GM10847 (cell line): ENCODE results near the gene TEX51.

ENCODE experiments used
- POLR2A ChIP-seq: IDR thresholded peaks from 2 replicates; pipeline ENCODE4 v1.6.1; 2011; ENCODE audit not compliant: insufficient read length; ENCODE audit errors: extremely low read depth

The TEX51 gene

DNA sequence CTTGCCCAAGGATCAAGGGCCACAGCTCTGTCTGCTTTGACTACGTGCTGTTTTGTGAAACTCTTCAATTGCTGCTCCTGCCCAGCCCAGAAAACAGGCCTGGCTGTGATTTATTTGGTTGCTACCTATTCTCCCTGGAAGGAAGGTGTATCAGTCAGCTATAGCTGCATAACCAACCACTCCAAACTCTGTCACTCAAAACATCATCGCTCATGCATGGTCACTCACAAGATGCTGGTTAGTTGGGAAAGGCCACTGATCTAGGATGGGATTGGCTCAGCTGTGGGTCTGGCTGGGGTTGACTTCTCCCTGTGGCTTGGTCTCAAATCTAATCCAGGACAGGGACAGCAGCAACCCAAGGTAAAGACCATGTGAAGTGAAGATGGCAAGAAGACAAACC, 14.6 kb downstream of the TEX51 start:
- TF ChIP-seq POLR2A: no peak

DNA sequence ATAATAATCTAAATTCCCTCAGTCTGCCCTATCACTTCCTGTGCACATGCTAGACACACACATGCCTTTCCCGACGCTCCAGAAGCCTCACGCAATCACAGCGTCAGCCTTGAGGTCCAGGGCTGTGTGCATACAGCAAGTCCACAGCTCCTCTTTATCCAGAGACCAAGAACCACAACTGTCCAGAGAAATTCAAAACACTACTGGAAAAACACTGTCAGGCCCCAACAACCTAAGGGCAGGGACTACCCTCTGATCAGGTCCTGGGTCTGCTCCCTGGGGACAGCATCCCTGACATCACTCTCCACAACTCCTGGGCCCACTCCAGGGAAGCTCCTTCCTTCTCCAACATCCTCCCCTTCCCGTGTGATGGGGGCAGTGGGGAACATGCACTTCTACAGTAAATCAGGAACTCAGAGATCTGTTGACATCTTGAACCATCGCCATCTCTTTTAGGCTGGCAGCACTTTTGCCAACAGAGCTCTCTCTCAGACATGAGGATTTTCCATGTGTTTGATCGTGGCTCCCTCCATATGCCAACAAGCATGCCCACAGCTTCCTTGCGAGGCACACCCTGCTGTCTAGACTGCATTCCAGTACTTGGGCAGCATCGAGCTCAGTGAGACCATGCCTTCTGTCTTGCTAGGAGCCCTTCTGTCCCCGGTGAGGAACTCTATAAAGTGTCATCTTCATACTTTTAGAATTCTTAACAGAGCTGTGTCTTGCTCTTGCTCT, 15.4 kb downstream of the TEX51 start:
- TF ChIP-seq POLR2A: no peak

DNA sequence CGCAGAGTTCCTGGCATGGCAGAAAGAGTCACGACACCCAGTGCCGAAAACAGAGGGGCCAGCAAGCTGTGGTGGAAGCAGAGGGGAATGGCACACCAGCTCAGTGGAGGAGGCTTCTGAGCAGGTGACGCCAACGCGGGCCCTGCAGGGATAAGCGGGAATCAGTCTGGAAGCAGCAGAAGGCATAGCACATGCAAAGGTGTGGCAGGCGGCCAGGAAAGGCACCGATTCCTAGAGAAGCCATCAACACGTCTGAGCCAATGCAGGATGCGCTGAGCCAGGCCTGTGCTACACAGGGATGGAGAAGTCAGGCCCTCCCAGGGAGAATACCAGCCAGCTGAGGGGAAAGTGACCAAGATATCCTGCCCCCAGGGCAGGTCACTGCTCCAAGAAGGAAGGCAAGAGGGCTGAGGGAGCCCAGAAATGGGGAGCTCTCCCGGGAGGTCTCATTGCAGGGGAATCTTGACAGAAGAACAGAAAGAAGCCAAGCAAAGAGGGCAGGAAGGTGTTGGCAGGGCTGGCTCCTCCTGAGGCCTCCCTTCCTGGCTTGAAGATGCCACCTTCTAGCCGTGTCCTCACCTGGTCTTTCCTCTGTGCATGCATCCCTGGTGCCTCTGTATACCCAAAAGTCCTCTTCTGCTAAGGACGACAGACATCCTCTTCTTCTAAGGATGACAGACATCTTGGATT, 16.3 kb downstream of the TEX51 start:
- no peak for TF ChIP-seq POLR2A

DNA sequence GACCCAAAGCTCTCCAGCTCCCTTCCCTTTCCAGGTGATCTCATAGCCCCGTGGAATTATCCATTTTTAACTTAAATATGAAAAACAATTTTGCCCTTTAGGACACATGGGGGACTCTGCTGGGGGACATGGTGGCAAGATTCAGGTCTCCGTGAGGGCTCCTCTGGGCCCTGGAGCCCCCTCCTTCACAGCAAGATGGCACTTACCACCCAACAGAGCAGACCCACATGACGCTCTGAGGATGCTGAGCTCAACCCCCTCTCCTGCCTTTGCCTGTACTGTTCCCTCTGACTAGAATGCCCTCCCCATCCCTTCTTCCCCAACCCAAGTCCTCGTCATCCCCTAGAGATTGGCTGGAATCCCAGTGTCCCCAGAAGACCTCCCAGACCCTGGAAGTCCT, 17.2 kb downstream of the TEX51 start:
- TF ChIP-seq POLR2A: no peak

DNA sequence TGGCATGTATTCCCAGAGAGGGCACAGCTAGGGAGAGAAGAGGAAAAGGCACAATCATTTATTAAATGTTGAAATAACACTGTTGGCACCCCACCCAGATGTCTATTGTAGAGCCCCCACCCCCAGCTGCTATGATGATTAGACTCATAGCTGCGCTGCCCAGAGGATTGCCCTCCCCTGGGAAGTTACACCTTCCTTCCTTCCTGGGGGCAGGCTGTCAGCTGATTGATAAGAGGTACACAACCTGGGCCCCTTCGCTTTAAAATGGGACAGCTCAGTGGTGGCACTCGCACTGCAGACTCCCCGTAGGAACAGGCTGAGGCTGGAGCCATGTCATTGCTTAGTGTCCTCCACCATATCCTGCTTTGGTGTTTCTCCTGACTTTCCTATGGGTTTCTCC, 18.1 kb downstream of the TEX51 start:
- no peak for TF ChIP-seq POLR2A

DNA sequence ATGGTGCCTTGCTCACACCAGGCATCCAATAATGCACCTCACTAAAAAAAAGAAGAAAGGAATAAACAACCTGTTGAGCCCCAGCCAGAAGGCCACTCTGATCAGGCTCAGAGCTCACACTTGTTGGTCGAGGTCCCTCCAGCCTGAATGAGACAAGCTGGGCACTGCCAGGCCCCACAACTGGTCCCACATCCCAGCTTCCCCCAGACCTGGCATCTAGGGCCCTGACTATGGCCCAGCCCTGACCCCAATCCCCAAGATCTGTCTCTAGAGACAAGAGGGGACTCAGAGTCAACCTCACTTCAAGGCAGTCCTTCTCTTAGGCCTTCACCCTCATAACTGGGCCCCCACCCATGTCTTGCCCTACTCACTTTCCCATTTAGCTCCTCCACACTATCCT, 22.4 kb downstream of the TEX51 start:
- no peak for TF ChIP-seq POLR2A

DNA sequence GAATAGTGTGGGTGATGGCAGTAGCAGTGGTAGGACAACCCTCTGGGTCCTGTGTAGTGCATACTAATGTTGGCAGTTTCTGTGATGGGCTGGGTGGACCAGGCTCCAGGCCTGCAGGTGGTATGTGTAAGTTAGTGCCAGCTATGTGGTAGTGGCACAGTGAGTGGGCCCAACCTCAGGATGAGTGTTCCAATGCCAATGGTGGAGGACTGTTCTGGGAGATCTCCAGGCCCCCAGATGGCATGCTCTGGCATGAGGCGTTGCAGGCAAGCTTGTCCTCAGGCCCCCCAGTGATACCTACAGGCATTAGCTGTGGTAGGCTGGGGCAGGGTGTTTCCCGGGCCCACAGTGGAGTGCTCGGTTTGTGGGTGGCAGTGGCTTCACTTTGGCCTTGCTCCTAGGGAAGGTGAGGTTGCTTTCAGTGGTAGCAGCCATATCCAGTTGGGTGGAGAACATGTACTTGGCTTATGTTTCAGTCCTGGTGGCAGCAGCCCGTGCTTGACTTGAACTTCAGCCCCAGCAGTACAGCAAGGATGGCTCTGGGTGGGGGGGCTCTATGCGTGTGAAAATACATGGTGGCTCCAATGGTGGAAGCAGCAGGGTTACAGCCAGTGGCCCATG, 32.4 kb downstream of the TEX51 start:
- no peak for TF ChIP-seq POLR2A

DNA sequence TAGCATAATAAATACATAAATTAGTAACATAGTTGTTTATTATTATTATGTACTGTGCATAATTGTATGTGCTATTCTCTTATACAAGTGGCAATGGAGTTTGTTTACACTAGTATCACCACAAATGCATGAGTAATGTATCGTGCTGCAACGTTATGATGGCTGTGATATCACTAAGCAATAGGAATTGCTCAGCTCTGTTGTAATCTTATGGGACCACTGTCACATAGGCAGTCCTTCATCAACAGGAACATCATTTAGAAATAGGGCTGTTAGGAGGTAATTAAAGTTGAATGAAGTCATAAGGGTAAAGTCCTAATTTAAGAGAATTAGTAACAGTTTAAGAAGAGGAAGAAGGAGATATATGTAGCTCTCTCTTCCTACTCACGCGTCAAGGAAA, 33.8 kb downstream of the TEX51 start:
- no peak for TF ChIP-seq POLR2A

DNA sequence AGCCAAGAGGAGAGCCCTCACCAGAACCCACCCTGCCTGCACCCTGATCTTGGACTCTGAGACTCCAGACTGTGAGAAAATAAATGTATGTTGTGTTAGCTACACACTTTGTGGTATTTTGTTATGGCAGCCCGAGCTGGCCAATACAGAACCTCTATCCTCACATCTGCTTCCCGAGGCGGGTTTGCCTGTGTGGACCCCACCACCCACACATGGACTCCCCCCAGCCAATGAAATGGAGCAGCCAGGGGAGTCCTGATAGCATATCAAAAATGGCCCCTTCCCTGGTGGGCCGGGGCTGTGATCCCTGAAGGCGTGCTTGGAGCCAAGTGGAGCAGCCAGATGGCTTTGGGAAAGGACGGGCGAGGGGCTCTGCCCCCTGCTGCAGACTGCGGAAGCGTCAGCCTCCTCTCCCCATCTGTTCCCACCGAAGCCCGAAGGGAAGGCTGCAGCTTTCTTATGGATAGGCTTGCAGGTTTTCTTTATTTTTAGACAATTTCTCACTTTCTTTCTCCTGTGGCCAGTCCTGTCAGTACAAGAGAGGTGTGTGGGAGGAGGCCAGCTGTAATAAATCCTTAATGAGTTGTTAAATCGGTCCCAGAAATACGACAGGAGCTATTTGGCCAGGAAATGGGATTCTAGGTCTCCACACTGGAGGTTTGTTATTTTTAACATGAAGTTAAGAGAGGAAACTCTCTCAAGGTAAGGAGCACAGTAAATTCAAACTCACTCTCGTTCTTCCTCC, 34.4 kb downstream of the TEX51 start:
- TF ChIP-seq POLR2A: no peak

DNA sequence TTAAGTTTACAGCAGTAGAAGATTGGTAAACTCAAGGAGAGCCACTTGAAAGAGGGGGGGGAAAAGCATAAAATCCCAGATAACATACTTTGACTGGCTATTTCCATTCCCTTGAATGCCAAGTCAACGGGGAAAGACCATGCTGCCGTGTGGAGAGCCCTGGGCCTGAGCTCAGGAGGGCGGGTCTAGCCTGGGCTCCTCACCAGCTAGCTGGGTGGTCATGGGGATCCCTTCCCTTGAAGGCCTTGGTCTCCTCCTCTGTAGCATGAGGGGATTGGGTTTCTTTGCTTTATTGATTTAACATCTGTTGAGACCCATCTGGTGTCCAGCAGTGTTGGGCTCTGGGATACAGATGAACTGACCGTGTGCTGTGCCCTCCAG, 35.0 kb downstream of the TEX51 start:
- TF ChIP-seq POLR2A: no peak

DNA sequence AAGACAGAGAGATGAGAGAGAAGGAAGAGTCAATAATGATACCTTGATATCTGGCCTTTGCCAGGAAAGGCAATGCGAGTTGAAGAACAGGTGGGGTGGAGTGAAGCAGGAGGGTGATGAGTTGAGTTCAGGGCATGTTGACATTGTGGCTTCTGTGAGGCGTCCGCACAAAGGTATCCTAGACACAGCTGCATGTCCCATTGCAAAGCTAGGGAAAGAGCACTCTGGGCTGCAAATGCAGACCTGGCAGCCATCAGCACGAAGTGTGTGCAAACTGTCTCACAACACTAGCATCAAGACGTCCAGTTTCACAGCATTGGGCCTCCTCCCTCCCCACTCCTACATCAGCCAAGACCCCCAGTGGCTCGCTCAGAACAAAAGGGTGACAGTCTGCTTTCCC, 36.1 kb downstream of the TEX51 start:
- no peak for TF ChIP-seq POLR2A

DNA sequence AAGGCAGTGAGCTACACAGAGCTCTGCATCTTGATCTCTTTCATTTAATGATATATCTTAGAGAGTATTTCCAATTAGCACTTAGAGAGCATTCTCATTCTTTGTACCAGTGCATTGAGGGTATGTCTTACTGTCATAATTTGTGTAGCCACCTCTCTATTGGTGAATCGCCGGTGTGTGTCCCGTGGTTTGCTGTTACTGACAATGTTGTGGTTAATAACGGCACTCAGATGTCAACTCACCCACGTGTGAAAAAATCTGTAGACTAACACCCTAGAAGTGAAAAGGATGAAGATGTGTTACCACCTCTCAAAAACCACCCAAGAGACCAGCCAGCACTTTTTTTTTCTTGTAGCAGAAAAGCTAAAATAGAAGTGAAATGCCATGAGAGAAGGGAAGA, 37.1 kb downstream of the TEX51 start:
- TF ChIP-seq POLR2A: no peak

DNA sequence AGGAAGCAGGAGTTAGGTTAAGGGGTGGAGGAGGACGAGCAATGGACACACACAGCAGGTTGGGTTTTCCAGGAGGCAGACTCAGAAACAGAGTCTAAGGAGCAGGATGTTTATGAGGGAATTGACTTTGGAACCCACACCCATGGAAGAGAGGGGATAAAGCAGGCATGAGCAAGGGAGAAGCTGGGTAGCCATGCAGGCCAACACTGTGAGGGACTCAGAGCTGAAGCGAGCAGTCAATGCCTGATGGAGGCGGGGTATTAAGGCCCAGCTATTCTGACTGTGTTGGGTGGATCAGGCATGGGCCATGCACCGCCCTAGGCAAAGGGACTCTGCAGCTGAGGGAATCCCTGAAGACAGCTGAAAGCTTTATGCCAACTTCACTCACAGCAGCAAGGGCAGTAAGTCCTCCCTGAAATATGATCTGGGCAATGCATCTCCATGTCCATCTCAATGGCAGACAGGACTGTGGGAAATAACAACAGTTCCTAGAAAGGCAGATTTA, 37.6 kb downstream of the TEX51 start:
- TF ChIP-seq POLR2A: no peak

DNA sequence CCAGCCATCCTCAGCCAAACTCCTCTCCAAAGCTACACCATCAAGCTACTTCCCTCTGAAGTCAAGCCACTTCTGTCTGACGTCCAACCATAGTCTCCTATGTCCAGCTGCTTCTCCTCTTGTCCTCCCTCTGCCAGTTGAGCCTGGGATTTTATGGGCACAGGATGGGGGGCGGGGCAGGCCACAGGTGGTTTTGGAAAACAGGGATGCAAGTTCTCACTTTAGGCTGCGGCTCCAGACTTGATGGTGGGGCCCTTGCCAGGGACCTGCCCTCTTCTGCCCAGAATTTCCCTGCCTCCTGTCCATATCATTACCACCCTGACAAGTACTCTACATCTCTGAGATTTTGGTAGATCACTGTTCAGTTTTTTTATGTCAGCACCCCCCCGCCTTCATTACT, 41.6 kb downstream of the TEX51 start:
- no peak for TF ChIP-seq POLR2A

DNA sequence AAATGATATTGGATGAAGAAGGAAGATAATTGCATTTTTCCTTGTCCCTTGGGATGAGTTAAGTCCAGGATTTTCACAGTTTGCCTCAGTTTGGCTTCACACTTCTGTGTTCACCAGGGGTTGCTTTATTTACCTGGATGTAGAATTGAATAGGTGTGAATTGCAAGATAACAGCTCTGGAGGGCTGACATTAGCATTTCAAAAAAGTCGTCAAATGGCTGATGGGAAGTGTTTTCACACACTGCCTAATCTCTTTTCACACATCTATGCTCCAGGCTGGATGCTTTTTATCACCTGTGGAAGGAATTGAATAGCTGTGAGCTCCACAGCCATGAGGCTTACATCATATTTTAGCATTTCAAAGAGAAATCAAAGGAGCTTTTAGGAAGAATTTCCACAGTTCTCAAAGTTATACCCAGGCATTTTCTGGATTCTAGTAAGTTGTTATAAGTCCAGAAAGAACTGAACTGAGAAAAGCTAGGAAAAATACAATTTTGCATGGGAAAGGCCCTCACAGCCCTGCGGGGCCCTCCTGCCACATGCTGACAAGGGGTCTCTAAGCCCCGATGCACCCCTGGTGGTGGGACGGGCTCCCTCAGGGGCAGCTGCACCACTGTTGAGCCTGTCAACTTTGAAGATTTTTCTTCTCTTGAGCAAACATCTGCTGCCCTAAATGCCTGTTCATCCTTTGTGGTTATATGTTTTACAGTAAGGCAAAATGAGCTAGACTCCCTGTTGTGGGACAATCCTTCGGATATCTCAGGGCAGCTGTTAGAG, 43.9 kb downstream of the TEX51 start:
- TF ChIP-seq POLR2A: no peak

DNA sequence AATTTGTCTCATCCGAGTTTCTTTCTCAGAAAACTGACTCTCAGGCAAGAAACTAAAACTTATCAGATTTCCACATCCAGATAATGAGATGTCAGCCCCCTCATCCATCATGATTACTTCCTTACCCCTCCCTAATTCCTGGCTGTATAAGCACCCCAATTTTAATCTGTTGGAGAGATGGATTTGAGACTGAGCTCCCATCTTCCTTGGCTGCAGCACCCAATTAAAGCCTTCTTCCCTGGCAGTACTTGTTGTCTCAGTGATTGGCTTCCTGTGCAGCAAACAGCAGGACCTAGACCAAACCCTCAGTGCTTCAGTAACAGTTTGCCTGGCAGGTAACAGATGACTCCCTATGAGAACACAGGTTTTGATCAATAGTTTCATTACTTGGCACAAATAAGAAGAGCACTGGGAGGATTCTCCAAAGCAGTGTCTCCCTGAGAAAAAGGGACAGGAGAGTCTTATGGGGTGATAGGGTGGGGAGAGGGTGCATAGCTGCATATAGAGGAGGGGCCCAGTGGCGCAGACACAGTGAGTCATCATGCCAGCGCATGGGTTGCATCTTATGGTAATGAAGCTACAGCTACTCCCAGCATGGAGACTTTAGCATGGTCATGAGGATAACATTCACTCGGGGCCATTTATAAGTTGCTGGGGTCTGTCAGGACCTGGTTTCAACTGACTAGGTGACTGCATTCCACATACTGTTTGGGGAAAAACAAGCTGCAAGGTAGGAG, 45.1 kb downstream of the TEX51 start:
- TF ChIP-seq POLR2A: no peak
